Tibial nerve (tissue), 4 donors: Measurements from ENCODE around the gene UBR4.

Source experiments
- CTCF ChIP-seq, 5 experiments: fragments of 200-600 bp in 3 of 5; fragments of 450-650 bp in 2 of 5; sonication (generic) in 3 of 5; IDR thresholded peaks; one replicate each; pipeline ENCODE4 v1.5.1; 2016 to 2019; ENCODE audit warnings: antibody characterized with exemption in 5 of 5, mild to moderate bottlenecking in 3 of 5, moderate library complexity in 2 of 5
- EP300 ChIP-seq, 2 donors: sonication (generic); formaldehyde crosslinking; IDR thresholded peaks; one replicate each; pipeline ENCODE4 v1.6.1; 2017; ENCODE audit warnings: antibody characterized with exemption in 2 of 2, mild to moderate bottlenecking in 1 of 2
- POLR2A ChIP-seq, 2 donors: fragments of 450-650 bp; IDR thresholded peaks; one replicate each; pipeline ENCODE4 v1.6.1; 2017; ENCODE audit warnings: antibody characterized with exemption in 2 of 2, mild to moderate bottlenecking in 2 of 2, moderate library complexity in 2 of 2

GRCh38 chr1:19154876-19155275, 55.2 kb downstream of the UBR4 start:
- TF ChIP-seq CTCF (IDR thresholded peaks at IDR 0.05) (no peak), POLR2A (IDR thresholded peaks at IDR 0.05) (no peak), EP300 (IDR thresholded peaks at IDR 0.05) (no peak)
